Right renal pelvis (tissue), 4 donors: ENCODE data around the gene ADAMTS19. TPM values are rescaled to one million over a fixed set of nuclear protein-coding genes. Genes with fewer than 3 reads are reported as not detected.
"Not testable (repeated sequence)": the region's sequence is repeated elsewhere in the genome, so short reads cannot be mapped to it uniquely, and the experiment has no call there.

Source experiments
- DNase-seq, 4 donors: peaks; one replicate each; pipeline ENCODE4 v3.0.0-alpha.2; 2013; ENCODE audit warnings: low read depth in 4 of 4, low spot score in 3 of 4, missing footprints in 1 of 4
- polyA plus RNA-seq, 4 donors: library from polyadenylated mRNA; unstranded; fragments of 120-200 nt; gene quantifications; one replicate each; pipeline ENCODE4 v1.2.1, GENCODE V29; 2013; ENCODE audit not compliant: insufficient read length in 4 of 4

Gene ADAMTS19, protein sequence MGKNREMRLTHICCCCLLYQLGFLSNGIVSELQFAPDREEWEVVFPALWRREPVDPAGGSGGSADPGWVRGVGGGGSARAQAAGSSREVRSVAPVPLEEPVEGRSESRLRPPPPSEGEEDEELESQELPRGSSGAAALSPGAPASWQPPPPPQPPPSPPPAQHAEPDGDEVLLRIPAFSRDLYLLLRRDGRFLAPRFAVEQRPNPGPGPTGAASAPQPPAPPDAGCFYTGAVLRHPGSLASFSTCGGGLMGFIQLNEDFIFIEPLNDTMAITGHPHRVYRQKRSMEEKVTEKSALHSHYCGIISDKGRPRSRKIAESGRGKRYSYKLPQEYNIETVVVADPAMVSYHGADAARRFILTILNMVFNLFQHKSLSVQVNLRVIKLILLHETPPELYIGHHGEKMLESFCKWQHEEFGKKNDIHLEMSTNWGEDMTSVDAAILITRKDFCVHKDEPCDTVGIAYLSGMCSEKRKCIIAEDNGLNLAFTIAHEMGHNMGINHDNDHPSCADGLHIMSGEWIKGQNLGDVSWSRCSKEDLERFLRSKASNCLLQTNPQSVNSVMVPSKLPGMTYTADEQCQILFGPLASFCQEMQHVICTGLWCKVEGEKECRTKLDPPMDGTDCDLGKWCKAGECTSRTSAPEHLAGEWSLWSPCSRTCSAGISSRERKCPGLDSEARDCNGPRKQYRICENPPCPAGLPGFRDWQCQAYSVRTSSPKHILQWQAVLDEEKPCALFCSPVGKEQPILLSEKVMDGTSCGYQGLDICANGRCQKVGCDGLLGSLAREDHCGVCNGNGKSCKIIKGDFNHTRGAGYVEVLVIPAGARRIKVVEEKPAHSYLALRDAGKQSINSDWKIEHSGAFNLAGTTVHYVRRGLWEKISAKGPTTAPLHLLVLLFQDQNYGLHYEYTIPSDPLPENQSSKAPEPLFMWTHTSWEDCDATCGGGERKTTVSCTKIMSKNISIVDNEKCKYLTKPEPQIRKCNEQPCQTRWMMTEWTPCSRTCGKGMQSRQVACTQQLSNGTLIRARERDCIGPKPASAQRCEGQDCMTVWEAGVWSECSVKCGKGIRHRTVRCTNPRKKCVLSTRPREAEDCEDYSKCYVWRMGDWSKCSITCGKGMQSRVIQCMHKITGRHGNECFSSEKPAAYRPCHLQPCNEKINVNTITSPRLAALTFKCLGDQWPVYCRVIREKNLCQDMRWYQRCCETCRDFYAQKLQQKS
- 1 to 10 TPM; 5.2 to 6.8 (median 5.6) TPM for polyA plus RNA-seq

DNA sequence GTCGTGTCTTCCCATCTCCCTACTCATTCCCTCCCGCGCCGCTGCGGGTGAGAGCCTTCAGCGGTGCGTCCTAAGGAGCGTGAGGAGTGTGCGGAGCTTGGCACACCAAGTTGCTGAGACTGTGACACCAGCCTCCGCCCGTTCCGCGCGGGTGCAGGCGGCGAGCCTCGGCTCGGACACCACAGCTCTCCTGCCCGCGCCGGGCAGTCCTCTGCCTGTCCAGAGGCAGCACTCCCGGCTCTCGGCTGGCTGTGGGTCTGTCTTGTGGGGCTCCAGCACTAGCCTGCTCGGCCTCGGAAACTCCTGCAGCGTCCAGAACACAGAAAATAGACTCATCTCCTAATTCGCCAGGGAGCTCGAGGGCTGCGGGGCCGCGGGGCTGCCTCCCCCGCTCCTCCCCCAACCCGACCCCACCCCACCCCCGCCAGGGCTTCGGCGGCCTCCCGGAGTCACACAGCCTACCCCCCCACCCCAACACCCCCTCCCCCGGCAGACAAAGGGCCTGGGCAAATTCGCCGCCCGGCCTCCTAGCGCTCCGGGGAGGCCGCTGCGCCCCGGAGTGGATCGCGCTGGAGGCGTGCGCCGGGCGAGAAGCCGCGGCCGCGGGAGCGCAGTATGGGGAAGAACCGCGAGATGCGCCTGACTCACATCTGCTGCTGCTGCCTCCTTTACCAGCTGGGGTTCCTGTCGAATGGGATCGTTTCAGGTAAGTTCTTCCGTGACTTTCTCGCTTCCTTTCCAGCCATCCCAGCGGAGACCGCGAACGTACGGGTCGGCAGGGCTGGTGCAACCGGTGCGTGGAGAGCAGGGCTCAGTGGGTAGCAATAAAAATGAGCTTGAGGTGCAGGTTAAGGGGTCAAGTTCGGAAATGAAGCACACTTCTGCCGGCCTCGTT, at the start of gene ADAMTS19:
Gene ADAMTS19 (plus strand): TSS at position 522 of the 895 bp plus-strand sequence. CDS start 94 bp downstream, at position 616.
- peak in 3 of 4 donors; percentile 18 to 34 (median 31) for DNase-seq

DNA sequence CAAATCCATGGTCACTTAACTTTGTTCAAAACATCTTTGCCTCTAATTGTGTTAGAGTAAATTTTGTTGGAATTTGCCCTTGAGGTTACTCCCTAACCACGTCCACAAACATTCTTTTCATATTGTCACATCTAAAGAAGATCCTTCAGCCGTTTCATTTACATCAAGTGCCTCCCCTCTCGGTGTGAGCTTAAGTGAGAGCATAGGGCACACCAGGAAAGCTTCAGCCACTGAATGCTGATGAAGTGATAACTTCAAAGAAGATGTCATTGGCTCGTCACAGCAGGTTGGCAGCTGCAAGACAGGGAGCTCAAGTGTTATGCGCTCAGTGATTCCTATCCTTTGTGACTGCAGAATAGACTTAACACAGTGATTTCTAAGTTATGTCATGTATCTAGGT, 49.6 kb upstream of the ADAMTS19 start:
- DNase-seq, result no peak

DNA sequence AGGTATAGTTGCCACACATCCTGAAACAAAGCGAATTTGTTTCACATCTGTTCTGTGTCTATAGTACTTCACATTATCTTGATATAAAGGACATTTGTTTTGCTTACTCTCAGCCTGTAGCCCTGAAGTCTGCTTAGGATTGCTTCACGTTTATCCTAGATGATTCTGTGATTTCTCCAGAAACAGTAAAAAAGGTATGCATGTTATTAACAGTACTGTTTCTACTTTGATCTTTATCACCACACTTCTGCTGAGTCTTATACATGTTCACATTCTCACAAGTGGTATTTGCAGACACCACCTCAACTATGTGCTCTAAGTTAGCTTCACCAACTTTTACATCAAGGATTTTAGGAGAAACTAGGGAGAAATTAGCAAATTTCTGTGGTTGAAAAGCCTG, 47.4 kb upstream of the ADAMTS19 start:
- DNase-seq, result no peak

DNA sequence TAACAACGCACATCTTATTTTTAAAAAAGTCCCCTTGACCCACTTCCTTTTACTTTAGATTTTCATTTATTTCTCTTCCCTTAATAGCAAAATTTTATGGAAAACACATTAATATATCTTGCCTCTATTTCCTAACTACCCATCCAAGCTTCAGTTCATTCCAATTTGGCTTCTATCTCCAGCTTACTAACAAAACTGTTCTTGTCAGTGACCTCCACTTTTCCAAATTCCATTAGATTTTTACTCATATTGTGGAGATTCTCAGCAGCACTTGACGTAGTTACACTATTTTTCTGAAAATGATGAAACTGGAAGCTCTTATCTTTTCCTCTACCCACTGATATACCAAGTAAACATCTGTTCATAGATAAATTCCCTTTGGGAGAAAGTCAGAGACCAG, 46.5 kb upstream of the ADAMTS19 start:
- no peak for DNase-seq

DNA sequence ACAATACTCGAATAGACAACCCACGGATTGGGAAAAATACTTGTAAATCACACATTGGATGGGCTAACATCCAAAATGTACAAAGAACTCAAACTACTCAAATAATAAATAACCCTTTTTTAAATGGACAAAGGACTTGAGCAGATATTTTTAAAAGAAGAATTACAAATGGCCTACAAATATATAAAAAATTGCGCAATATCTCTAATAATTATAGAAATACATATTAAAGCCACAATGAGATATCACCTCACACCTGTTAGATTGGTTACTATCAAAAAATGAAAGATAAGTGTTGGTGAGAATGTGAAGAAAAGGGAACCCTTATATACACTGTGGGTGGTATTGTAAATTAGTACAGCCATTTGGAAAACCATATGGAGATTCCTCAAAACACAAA, 40.8 kb upstream of the ADAMTS19 start:
- DNase-seq, result no peak

DNA sequence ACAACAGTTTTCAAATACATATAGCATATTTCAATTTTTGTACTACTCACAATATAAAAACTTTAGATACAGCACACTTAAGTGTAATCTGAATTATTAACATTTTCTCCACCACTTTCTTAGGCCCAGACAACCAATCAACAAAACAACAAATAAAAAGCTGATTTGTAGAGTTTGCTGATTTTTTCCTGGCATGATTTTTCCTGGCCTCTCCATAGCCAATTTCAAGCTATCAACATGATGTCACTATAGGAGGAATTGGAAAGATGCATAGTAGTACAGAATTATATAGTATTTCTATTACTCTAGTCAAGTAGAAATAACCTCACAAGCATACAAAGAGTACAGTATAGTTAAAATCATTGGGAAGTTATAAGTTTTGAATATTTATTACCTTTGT, 35.1 kb upstream of the ADAMTS19 start:
- no peak for DNase-seq

DNA sequence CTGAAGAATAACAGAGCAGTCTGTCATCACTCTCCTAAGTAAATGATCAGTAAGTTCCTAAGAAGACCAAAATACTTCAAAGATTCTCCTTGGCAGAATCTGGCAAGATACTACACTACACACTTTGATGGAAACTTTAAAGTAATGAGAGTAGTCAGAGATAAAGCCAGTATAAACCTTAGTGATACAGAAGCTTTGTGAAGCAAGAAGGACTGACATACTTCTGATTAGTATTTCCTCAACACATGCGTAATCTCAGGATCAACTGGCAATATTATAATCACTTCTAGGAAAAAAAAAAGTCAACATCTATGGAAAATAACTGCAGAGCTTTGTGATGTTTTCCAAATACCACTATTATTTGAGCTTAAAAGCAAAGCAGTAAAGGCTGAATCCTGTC, 34.0 kb upstream of the ADAMTS19 start:
- DNase-seq, result no peak

DNA sequence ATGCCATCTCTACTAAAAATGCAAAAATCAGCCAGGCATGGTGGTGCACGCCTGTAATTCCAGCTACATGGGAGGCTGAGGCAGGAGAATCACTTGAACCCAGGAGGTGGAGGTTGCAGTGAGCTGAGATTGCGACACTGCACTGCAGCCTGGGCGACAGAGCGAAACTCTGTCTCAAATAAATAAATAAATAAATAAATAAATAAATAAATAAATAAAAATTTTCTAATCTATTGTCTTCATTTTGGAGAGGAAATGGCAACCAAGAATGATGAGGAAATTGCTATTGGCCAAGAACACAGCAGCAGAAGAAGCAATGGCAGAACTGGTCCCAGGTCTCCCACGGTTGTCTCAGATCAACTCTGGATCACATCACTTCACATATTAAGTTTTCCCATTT, 31.5 kb upstream of the ADAMTS19 start:
- not testable (repeated sequence) for DNase-seq

DNA sequence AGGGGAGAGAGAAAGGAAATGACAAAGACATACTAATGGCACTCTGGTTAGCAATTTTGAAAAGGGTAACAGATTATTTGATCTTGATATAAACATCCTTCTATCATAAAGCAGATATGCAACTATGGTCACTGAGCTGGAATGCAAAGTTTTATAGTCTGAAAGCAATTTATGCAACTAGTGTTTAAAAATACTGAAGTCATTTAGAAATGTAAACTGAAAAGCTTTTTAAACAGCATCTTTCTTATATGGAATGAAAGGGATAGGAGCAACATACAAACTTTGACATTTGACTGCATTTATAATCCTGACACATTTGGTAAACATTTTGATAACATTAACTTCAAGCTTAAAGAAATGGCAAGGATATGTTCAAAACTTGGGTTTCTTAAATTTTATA, 28.7 kb upstream of the ADAMTS19 start:
- DNase-seq, result no peak

DNA sequence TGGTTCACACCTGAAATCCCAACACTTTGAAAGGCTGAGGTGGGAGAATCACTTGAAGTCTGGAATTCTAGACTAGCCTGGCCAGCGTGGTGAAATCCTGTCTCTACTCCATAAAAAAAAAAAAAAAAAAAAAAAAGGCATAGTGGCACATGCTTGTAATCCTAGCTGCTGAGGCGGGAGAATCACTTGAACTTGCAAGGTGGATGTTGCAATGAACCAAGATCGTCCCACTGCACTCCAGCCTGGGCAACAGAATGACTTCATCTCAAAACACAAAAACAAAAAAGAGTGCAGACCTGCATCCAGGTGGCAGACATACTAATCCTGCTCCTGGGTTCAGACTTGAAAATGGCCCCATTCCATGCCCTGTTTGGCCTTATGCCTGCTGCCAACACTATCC, 21.8 kb upstream of the ADAMTS19 start:
- no peak for DNase-seq

DNA sequence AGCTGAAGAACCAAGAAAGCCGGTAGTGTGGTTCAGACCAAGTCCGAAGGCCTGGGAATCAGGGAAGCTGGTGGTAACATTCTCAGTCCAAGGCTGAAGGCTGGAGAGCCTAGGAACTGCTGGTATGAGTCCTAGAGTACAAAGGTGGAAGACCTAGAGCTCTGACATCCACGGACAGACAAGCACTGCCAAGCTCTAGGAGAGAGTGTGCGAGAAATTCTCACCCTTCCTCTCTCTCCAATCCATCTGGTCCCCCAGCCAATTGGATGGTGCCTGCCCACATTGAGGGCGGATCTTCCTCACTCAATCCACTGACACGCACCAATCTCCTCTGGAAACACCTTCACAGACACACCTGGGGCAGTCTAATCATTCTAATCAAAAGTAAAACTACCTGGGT, 19.7 kb upstream of the ADAMTS19 start:
- no peak for DNase-seq

DNA sequence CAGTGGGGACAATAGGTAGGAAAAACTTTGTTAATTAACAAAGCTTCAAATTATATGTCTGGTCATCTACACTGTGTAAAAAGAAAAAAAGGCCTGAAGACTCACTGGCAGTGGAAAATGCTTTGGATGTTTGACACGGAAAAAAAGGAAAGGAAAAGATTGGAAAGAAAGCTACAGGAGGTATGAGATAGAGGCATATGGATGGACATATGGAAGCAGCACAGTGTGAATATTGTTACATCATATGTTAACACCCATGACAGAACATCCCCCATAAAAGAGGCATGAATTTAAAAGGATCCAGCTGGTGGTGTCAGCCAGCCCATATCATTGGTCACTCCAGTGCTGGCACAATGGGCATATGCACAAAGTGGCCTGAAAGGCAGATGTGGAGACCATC, 19.0 kb upstream of the ADAMTS19 start:
- DNase-seq, result no peak

DNA sequence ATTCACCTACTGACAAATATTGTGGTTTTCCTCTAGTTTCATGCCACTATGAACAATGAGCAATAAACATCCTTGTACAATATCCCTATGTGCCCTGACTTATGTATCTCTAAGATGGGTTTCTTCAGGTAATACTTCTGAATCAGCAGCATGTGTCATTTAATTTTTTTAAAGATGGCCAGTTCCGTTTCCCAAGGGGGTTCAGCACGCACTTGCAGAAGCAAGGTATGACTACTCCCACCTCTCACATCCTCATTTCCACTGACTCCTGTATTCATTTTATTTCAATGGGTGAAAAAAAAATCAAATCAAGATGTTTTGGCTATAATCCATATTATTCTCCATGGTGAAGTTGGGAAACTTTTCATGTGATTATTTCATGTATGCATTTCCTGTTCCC, 14.7 kb upstream of the ADAMTS19 start:
- no peak for DNase-seq

DNA sequence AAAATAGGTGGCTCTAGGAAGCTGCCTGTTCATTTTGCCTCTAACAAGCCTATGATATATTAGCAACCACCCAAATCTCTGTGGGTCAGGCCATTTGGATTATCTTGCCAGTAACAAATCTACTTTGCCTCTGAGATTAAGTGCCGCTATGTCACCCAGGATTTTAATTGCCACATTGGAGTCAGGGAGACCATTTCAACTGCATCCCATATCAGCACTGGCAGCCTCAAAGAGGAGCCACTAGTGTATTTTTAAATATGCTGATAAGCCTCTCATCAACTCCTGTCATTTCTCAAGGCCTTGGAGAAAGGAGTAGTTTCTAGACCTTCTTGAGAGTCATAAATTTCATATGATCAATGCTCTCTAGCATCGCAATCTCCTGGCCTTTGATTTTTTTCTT, 12.1 kb upstream of the ADAMTS19 start:
- no peak for DNase-seq

DNA sequence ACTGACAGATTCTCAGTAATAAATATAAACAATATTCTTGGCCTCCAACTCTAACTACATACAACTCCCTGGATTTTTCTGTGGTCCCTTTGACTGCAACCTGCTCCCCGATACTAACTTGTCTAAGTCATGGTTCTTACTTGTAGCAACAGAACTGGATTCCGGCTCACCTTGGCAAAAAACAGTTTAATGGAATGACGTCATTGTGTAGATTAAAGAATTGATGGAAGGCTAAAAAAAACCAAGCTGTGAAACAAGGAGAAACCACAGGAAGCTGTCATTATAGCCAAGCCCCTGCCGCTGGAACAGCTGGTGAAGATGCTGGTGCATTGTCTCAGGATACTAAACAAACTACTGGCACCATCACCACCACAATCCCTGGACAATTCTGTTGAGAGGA, 11.4 kb upstream of the ADAMTS19 start:
- no peak for DNase-seq

DNA sequence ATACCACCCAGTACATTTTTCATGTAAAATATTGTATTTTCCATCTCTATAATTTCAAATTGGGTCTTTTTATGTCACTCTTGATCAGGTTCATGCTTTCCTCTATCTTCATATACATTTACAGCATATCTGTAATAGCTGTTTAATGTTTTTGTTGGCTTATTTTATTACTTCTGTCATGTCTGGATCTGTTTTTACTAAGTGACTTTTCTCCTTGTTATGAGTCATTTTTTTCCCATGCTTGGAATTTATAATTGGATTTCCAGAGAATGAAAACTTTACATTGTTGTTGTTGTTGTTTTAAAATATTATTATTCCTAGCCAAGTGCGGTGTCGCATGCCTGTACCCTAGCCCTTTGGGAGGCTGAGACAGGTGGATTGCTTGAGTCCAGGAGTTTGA, 5.6 kb upstream of the ADAMTS19 start:
- DNase-seq, result no peak

DNA sequence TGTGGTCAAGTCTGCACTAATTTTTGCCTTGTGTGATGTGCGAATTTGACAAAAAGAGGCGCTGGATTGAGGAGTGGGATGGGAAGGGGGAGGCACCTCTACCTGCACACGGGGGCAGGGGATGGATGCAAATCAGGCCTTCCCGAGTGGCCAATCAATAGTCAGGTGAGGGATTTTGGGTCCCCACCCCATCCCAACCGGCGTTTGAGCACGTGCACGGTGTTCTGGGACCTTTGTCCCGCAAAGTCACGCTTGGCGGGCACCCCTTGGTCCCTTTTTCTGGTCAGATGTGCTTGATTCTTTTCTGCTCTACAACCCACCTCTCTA, 685 bp upstream of the ADAMTS19 start:
- no peak for DNase-seq

DNA sequence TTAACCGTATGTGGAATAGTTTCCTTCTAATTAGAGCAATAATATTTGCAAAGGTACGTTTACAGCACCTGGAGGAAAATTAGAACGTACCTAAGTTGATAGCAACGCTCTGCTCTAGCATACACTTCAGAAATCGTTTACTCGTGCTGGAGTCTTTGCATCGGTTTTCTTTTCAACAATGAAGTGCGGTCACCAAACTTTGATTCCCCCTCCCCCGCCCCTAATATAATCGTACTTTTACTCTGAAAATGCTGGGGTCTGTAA, 506 bp downstream of the ADAMTS19 start:
- no peak for DNase-seq

DNA sequence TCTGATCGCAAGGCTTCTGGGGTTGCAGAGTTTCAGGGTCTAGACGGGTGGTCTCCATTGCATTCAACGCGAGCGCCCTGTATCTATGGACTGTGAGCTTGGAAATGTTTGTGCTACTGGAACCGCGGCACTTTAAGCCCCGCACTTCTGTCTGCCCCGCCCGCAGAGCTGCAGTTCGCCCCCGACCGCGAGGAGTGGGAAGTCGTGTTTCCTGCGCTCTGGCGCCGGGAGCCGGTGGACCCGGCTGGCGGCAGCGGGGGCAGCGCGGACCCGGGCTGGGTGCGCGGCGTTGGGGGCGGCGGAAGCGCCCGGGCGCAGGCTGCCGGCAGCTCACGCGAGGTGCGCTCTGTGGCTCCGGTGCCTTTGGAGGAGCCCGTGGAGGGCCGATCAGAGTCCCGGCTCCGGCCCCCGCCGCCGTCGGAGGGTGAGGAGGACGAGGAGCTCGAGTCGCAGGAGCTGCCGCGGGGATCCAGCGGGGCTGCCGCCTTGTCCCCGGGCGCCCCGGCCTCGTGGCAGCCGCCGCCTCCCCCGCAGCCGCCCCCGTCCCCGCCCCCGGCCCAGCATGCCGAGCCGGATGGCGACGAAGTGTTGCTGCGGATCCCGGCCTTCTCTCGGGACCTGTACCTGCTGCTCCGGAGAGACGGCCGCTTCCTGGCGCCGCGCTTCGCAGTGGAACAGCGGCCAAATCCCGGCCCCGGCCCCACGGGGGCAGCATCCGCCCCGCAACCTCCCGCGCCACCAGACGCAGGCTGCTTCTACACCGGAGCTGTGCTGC, 1.0 kb downstream of the ADAMTS19 start:
- peak in 3 of 4 donors; percentile 18 to 33 (median 33) for DNase-seq
